GM19452 (cell line): ENCODE data around the gene DUSP6.

Experiments
- ATAC-seq: cut with Tn5 transposase; IDR thresholded peaks from one replicate; pipeline ENCODE4 v1.9.1; 2021; ENCODE audit not compliant: unreplicated experiment

Gene DUSP6

GRCh38 chr12:89299417-89299816 is 52.9 kb downstream of the DUSP6 start:
- ATAC-seq, result no peak
